GM12878 (cell line): ENCODE measurements around the gene PSMA7. TPM values are rescaled to one million over a fixed set of nuclear protein-coding genes. Genes with fewer than 3 reads are reported as not detected.

Experiments used
- BACH1 ChIP-seq: fragments of 450-650 bp; IDR thresholded peaks from 2 replicates; pipeline ENCODE4 v1.6.1; 2017; ENCODE audit warnings: mild to moderate bottlenecking, borderline replicate concordance
- BCL3 ChIP-seq: IDR thresholded peaks from 2 replicates; pipeline ENCODE4 v1.6.1; 2011; ENCODE audit warnings: borderline replicate concordance, low read depth, mild to moderate bottlenecking, moderate library complexity, low read length; ENCODE audit not compliant: insufficient read depth, poor library complexity, severe bottlenecking
- CHD2 ChIP-seq: IDR thresholded peaks from 2 replicates; pipeline ENCODE4 v1.6.1; 2011; ENCODE audit warnings: low read depth, low read length, improper control_type of control experiment, borderline replicate concordance
- CREM ChIP-seq: IDR thresholded peaks from 2 replicates; pipeline ENCODE4 v1.6.1; 2014; ENCODE audit warnings: antibody characterized with exemption, low read depth
- EED ChIP-seq: sonication (generic); IDR thresholded peaks from 2 replicates; pipeline ENCODE4 v1.6.1; 2016; ENCODE audit warnings: antibody characterized with exemption, low read depth
- IKZF2 ChIP-seq, 2 experiments: fragments of 450-650 bp; IDR thresholded peaks; 2 replicates each; pipeline ENCODE4 v1.6.1; 2017; ENCODE audit warnings: mild to moderate bottlenecking in 2 of 2, moderate library complexity in 2 of 2
- JUNB ChIP-seq: IDR thresholded peaks from 2 replicates; pipeline ENCODE4 v1.6.1; 2016; ENCODE audit warnings: antibody characterized with exemption, mild to moderate bottlenecking
- MLLT1 ChIP-seq: fragments of 450-650 bp; IDR thresholded peaks from 2 replicates; pipeline ENCODE4 v1.6.1; 2016; ENCODE audit warnings: mild to moderate bottlenecking
- MYC ChIP-seq: IDR thresholded peaks from 2 replicates; pipeline ENCODE4 v1.6.1; 2011; ENCODE audit warnings: mild to moderate bottlenecking, low read length, moderate library complexity, inconsistent platforms; ENCODE audit not compliant: insufficient read depth, insufficient replicate concordance, insufficient read length, severe bottlenecking
- NKRF ChIP-seq: fragments of 450-650 bp; conservative IDR thresholded peaks from 2 replicates; pipeline ENCODE4 v1.6.1; 2017; ENCODE audit warnings: mild to moderate bottlenecking, moderate library complexity
- PML ChIP-seq: IDR thresholded peaks from 2 replicates; pipeline ENCODE4 v1.6.1; 2012; ENCODE audit warnings: low read length, inconsistent platforms
- POLR2AphosphoS2 ChIP-seq: IDR thresholded peaks from 2 replicates; pipeline ENCODE4 v1.6.1; 2011; ENCODE audit warnings: low read depth, mild to moderate bottlenecking, low read length, improper control_type of control experiment, moderate library complexity
- SKIL ChIP-seq: fragments of 450-650 bp; IDR thresholded peaks from 2 replicates; pipeline ENCODE4 v1.6.1; 2017; ENCODE audit warnings: mild to moderate bottlenecking, low read depth, inconsistent platforms; ENCODE audit not compliant: poor library complexity, severe bottlenecking
- SMAD5 ChIP-seq: IDR thresholded peaks from 2 replicates; pipeline ENCODE4 v1.6.1; 2016; ENCODE audit warnings: antibody characterized with exemption, low read depth
- SREBF1 ChIP-seq: IDR thresholded peaks from 2 replicates; pipeline ENCODE4 v1.6.1; 2012; ENCODE audit warnings: mild to moderate bottlenecking, low read length
- SRF ChIP-seq, 2 experiments: IDR thresholded peaks; 2 replicates each; pipeline ENCODE4 v1.6.1; 2011; ENCODE audit warnings: low read depth in 2 of 2, low read length in 2 of 2, mild to moderate bottlenecking in 1 of 2, moderate library complexity in 1 of 2
- TARDBP ChIP-seq: IDR thresholded peaks from 2 replicates; pipeline ENCODE4 v1.6.1; 2016; ENCODE audit warnings: borderline replicate concordance
- USF2 ChIP-seq: IDR thresholded peaks from 2 replicates; pipeline ENCODE4 v1.6.1; 2011; ENCODE audit warnings: low read depth, low read length, improper control_type of control experiment, borderline replicate concordance
- ZBTB33 ChIP-seq: fragments of 450-650 bp; IDR thresholded peaks from 2 replicates; pipeline ENCODE4 v1.6.1; 2017; ENCODE audit warnings: mild to moderate bottlenecking
- polyA plus RNA-seq, 11 experiments: library from polyadenylated mRNA; depleted of rRNA in 4 of 11; unstranded in 6 of 11; stranded (reverse) in 5 of 11; fragments of >200 nt; fragmentation: Nextera tagmentation in 4 of 11; fragmentation: Illumina TruSeq in 1 of 11; extraction: Ambion mirVana in 4 of 11; extraction: Trizol in 1 of 11; gene quantifications; 1 replicate in 1 of 11; 2 replicates in 10 of 11; pipeline versions ENCODE4 v1.2.1 to v1.2.3, GENCODE V29; 2011 to 2016; ENCODE audit warnings: inconsistent platforms in 2 of 11, missing spikeins in 2 of 11, low read depth in 1 of 11
- total RNA-seq, 4 experiments: library from RNA; depleted of rRNA in 3 of 4; stranded (reverse); fragments of >200 nt in 3 of 4; fragmentation: Illumina TruSeq in 1 of 4; extraction: Trizol in 1 of 4; gene quantifications; 2 replicates each; pipeline versions ENCODE4 v1.2.1 to v1.2.3, GENCODE V29; 2013 to 2021

PSMA7 gene
- total and polyA plus RNA-seq, 10 of the 15 experiments (the other 5 are each of a cell fraction or from before 2014, with no cell fraction given), result 216 to 857 (median 368) TPM

GRCh38 chr20:62120990-62121775 is 22.0 kb downstream of the PSMA7 start (continued):
- TF ChIP-seq NKRF, result no peak
- 0 out of 2 replicates have a peak, but pooled peaks have one; percentile 33 for TF ChIP-seq TARDBP
- TF ChIP-seq ZBTB33, result no peak
- TF ChIP-seq MLLT1, result peak; percentile 63; the same call in 1 of the 2 replicates
- no peak for TF ChIP-seq USF2
- TF ChIP-seq CREM, result 0 out of 2 replicates have a peak, but pooled peaks have one; percentile 19
- no peak for TF ChIP-seq SKIL
- no peak for TF ChIP-seq SREBF1
- no peak for TF ChIP-seq SMAD5
- TF ChIP-seq JUNB, result no peak
- TF ChIP-seq EED, result no peak
- TF ChIP-seq PML, result peak; percentile 63; the same call in 1 of the 2 replicates
- no peak for TF ChIP-seq BCL3
- peak; percentile 42 for TF ChIP-seq MYC
- TF ChIP-seq POLR2AphosphoS2, result no peak
- no peak for TF ChIP-seq CHD2
- no peak for TF ChIP-seq SRF (IDR thresholded peaks at IDR 0.05; ENCODE audit: low read depth in 2 of 2, low read length in 2 of 2)
- TF ChIP-seq IKZF2 (IDR thresholded peaks at IDR 0.05), result peak in 1 of 2 experiments; percentile 17; a peak in 1 of 4 replicates
- no peak for TF ChIP-seq BACH1
